NCI-H774 (cell line): ENCODE measurements around the gene ATP5F1C.
"Not testable (repeated sequence)": the region's sequence is repeated elsewhere in the genome, so short reads cannot be mapped to it uniquely, and the experiment has no call there.

Experiments
- DNase-seq: peaks from one replicate; lab custom pipeline; 2025; lab: John Stamatoyannopoulos, UW

ATP5F1C gene

DNA sequence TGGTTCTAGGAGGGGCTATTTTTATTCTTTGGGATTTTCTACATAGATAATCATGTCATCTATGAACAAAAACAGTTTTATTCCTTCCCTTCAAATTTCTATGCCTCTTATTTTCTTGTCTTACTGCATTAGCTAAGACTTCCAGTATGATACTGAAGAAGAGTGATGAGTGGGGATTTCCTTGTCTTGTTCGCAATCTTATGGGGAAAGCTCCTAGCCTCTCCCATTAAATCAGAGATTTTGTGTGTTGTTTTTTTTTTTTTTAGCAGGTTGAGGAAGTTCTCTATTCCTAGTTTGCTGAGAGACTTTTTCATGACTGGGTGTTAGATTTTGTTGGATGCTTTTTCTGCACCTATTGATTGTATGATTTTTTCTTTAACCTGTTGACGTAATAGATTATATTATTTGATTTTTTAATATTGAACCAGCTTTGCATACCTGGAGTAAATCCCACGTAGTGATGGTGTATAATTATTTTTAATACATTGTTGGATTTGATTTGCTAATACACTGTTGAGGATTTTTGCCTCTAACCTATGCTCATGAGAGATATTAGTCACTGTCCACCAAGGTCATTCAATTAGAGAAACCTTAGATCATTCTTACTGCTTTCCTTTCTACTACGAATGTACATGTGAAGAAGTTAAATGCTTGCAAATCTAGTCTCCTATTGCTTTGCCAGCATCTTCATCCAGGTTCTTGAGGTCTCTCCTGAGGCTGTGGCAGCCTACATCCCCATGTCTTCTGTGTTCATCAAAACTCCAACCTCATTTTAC, 6.5 kb downstream of the ATP5F1C start:
- DNase-seq: no peak

DNA sequence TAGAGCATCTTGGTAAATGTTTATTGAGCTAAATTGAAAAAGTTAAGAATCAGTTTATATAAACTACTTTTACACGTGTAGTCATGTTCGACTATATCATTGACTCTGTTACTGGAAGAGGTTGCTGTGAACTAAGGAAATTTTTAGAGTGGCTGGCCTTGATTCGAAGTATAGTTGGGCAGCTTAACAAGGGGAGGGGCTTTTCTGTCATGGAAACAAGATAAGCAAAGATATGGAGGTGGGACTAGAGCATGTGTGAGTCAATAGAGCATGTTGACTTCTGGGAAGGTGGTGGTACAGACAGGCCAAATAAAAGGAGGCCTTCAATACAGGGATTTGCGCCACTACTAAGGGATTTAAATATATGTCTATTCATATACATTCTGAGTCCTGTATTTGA, 7.6 kb downstream of the ATP5F1C start:
- DNase-seq: no peak

DNA sequence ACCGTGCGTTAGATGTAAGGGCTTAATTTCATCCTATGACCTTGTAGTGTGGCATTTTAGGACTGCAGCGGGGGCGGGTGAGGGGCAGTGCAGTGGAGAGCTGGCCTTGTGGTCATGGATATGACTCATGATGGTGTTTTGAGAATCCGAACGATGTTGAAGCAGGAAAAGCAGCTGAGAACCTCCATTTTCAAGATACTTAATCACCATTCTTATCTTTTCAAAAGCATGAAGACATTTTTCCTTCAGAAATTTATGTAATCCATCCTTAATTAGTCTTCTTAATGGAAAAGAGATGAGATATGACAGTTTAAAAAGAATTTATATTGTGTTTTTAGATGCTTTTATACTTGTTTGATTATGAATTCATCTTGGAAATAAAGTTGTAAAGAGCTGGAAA, 9.6 kb downstream of the ATP5F1C start:
- DNase-seq: no peak

DNA sequence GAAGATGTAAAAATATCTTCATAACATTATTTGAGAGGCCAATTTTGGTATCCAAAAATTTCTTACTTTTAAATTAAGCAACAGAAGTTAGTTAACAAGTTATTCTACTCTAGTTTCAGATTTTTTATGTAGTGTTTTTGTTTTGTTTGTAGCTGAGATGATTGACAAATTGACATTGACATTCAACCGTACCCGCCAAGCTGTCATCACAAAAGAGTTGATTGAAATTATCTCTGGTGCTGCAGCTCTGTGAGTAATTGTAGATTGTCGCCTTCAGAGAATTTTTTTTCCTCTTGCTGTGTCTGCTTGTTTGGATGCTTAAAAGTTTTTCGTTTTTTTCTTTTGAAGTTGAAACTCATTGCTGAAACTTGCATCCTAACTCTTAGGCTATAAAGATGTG, 14.6 kb downstream of the ATP5F1C start:
- DNase-seq: no peak

DNA sequence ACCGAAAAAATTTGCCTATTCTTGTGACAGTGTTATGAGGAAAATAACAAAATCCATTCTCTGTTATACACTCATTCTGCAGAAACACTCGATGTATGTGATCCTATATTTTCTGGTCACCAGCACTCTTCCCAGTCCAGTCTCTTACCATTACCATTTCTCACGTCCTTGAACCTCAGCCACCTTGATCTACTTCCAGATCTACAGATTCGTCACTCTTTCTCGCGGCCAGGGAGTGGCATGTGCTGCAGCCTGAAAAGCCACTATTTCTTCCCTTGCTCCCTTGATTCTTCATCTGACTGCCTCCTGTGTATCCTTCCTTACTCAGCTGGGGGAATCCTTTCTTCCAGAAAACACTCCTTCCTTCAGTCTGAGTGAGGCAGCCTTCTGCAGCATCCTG, 16.2 kb downstream of the ATP5F1C start:
- DNase-seq: no peak

DNA sequence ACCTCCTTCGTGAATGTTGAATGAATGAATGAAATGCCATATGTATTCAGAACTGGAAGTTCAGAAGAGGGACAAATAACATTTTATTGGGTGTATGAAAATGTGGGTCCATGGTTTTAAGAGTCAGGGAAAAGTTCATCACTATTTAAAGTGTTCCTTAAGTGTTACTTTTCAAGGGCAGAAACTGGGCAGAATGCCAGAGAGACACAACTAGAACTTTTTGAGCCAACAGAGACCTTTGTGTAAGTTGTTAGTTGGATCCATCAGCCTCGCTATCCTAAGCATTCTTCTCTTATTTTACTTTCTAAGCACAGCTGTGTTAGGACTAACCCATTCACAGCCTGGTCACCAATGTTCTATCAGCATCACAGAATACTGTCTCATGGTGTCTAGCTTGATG, 16.8 kb downstream of the ATP5F1C start:
- DNase-seq: no peak

DNA sequence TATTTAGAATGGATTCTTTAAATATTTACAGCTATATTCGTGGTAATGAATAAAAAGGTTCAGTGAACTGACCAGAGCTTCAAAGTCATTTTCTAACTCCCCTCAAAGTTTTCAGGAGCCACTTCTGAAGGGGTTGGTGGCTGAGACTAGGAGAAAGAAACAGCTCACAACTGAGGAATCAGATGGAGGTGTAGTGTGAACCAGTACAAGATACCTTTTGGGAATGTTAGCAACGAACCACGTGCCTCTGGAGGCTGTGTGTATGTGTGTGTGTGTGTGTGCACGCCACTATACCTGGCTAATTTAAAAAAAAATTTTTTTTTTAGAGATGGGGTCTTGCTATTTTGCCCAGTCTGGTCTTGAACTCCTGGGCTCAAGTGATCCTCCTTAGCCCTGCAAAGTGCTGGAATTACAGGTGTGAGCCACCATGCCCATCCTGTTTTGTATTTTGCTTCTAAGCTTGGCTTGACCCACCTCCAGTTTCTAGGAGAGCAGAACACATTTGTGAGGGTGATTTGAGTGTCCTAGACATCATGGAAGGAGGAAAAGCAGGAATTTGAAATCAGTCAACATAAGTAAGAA, 20.8 kb downstream of the ATP5F1C start:
- no peak for DNase-seq

DNA sequence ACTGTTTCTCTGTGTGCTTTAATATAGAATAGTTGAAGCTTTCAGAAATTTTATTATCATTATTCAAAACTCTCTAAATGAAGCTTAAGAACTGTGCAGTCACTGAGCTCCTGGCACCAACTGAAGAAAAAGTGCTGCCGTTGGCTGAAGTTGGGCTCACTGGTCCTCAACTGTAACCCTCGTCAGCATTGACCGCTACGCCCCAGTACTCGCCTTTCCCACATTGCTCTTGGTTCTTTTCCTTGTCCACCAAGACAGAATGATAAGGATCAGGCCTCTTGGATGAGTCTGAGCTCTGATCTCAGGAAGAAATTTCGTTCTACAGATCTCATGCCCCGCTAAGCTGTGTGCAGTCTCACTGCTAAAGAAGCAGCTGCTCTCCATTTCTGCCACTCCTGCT, 22.5 kb downstream of the ATP5F1C start:
- no peak for DNase-seq

DNA sequence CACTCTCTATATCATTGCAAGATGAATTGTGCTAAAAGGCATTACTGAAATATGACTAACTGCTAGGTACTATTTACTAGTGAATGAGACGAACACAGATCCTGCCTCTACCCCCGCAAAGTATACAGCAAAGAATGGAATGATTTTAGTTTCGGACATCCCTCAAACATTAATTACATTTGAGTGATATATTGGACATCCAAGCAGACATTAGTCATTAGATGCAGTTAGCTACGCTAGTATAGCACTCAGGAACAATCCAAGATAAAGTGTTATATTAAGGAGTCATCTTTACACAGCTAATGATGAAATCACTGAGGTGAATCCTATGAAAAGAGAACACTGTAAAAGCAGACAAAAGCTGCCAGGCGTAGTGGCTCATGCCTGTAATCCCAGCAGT, 23.0 kb downstream of the ATP5F1C start:
- DNase-seq: no peak

DNA sequence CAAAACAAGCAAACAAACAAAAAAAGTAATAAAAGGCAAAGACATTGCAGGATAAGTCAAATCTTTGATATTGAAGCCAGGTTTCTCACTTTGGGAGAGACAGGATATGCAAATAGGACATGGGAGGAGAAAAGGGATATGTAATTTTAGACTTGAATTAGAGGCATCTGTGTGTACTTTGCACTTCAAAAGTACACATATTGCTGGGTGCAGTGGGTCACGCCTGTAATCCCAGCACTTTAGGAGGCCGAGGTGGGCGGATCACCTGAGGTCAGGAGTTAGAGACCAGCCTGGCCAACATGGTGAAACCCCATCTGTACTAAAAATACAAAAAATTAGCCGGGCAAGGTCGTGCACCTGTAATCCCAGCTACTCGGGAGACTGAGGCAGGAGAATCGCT, 23.8 kb downstream of the ATP5F1C start:
- DNase-seq: not testable (repeated sequence)

DNA sequence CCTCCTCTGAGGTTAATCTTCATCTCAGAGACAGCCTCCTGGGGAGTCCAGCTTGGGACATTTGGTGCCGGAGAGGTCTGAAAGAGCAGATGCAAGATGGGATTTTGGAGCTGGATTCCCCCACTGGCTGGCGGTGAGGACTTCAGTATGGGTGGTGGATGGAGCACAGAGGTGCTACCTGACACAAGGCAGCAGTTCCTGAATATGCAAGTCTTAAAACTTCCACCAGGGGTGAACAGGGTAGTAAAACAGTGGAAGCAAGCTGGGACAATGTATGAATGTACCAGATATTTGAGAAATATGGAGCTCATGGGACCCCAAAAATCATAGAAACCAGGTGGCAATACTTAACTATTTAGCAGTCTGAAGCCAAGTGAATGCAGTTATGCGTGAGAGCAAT, 25.5 kb downstream of the ATP5F1C start:
- no peak for DNase-seq

DNA sequence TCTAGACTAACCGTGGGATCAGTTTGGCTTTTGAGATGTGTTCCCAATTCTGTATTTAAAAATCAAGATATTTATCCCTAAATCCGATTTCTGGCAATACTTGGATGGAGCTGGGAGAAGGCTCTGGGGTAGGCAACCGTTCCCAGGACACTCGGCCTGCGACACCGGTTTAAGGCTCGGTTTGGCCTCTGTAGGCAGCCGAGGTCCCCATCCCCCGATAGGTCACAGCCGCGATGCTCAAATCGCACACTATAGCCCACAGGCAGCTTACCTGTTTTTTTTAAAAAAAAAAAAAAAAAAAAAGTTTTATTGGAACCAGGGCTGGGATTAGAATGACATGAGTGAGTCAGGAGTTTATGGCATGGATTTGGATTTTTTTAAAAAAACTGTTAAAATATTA, 29.6 kb downstream of the ATP5F1C start:
- DNase-seq: no peak

DNA sequence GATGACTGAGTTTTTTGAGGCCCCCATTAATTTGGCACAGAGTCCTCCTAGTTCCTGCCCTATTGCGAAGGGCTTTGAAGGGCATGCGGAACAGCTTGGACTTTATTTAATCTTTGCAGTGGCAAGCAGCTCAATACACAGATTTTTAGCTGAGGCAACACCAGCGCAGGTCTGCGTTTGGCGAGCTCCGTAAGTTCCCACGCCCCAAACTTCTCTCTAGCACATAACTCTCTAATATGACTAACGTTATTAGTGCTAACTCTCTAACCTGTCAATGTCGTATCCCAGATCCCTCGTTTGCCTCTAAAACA, 30.0 kb downstream of the ATP5F1C start:
- no peak for DNase-seq

DNA sequence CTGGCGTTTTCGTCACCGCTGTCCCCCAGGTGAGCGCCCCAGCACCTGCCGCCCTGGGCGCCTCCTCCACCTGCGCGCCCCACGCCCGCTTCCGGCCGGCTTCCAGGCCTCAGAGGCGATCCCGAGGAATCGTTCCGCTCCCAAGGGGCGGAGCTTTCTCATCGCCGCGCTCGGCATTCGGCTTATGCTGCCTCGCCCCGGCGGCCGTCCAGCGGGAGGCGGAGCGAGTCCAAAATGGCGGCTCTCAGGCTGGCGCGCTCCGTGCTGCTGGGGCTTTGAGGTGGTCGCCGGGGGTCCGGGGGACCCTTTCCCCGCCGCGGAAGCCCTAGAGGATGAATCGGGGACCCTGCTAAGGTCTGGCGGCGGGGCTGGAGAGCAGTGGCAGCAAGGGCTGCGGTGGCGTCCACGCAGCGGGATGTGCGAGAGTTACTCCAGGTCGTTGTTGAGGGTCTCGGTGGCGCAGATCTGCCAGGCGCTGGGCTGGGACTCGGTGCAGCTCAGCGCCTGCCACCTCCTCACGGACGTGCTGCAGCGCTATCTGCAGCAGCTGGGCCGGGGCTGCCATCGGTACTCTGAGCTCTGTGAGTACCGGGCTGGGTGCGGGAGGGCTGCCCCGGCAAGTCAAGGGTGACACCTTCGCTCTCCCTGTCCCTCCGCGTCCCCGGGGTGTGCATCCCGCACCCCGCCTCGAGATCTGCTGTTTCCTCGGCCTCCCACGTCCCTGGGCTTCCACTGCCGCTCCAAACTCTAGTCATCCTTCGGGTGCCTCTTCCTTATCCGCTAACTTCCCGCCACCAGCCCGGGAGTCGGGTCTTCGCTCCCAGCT, 30.5 kb downstream of the ATP5F1C start, which contains the start of gene TAF3:
TAF3 (plus strand) TSS at position 211 of the 826 bp plus-strand sequence; CDS start at position 416, 205 bp downstream.
- DNase-seq: peak; percentile 90

DNA sequence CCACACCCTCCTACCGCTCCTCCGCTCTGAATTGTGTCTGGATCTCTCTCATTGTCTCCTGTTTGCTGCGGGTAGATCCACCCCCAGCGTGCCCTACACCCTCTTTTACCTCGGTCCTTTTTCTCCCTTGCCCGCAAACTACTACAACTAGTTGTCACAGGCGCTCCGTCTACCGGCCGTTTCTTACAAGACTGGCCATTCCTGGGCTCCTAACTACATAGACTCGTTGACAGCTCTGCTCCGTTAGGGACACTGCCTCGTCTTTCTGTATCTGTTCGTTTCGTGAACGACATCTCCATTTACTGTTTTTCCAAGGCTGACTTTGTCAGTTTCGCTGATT, 31.1 kb downstream of the ATP5F1C start:
- DNase-seq: no peak

DNA sequence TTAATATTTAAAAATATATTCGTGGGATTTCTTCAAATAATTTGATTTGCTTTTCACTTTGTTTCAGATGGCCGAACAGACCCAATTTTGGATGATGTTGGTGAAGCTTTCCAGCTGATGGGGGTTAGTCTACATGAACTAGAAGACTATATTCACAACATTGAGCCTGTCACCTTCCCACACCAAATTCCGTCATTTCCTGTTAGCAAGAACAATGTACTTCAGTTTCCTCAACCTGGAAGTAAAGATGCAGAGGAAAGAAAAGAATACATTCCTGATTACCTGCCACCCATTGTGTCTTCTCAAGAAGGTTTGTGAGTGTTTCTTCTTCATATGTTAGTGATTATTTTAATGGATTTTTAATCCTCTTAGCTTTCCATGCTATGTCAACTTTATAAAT, 36.3 kb downstream of the ATP5F1C start:
- DNase-seq: no peak

DNA sequence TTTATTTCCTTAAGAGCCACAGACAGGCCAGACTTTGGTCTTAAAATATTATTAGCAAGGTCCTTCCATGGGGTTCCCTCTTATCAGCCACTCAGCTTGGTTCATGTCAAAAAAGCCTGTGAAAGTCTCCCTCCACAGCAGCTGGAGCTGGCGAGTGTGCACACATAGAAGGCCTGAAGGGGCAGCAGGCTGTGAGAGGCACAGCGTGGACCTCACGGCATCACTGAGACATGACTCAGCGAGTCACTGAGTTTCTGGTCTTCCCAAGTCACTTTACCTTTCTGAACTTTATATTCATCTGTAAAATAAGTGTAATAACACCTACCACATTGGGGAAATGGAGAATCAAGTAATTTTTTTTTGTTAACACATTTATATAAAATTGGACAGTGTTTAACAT, 39.0 kb downstream of the ATP5F1C start:
- DNase-seq: no peak

DNA sequence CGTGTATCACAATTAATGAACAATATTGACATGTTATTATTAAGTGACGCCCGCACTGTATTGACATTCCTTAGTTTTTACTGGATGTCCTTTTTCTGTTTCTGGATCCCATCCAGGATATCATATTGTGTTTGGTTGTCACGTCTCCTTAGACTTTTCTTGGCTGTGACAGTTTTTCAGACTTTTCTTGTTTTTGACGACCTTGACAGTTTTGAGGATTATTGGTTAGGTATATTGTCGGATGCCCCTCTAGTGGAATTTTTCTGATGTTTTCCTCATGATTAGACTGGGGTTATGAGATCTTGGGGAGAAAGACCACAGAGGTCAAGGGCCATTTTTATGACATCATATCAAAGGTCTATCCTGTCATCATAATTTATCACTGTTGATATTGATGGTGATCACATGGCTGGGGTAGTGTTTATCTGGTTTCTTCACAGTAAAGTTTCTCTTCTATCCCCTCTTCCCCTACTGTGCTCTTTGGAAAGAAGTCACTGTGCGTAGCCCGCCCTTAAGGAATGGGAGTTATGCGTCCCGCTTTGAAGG, 41.4 kb downstream of the ATP5F1C start:
- DNase-seq: no peak

DNA sequence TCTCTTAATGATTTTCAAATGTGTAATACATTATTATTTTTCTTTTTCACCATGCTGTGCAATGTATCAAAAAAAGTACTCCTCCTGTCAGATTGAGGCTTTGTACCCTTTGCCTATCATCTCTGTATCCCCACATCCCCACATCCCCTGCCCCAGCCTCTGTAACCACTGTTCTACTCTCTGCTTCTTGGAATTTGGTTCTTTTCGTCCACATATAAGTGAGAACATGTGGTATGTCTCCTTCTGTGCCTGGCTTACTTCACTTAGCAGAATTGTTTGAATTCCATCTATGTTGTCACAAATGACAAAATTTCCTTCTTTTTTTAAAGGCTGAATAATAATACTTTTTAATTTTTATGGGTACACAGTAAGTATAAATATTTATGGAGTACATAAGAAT, 44.1 kb downstream of the ATP5F1C start:
- DNase-seq: no peak

DNA sequence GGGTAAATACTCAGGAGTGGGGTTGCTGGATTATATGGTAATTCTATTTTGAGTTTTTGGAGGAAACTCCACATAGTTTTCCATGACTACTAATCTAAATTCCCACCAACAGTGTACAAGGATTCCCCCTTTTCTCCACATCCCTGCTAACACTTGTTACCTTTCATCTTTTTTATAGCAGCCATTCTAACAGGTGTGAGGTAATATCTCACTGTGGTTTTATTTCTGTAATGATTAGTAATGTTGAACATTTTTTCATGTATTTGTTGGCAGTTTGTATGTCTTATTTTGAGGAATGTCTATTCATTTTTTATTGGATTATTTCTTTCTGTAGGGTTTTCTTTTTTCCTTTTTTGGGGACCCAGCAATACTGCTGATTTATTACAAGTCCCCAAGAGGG, 45.2 kb downstream of the ATP5F1C start:
- DNase-seq: no peak

DNA sequence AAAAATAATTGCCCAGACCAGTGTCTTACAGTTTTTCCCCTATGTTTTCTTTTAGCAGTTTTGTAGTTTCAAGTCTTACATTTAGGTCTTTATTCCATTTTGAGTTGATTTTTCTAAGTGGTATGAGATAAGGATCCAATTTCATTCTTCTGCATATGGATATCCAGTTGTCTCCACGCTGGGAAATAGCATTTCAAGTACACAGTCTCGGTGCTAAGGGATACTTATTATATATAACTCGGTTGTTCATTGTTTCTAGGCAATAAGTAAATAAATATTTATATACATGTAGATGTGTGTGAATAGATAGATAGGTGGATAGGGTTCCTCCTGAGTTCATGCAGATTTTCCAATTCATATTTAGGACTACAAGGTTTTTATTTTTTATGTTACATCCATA, 46.3 kb downstream of the ATP5F1C start:
- no peak for DNase-seq

DNA sequence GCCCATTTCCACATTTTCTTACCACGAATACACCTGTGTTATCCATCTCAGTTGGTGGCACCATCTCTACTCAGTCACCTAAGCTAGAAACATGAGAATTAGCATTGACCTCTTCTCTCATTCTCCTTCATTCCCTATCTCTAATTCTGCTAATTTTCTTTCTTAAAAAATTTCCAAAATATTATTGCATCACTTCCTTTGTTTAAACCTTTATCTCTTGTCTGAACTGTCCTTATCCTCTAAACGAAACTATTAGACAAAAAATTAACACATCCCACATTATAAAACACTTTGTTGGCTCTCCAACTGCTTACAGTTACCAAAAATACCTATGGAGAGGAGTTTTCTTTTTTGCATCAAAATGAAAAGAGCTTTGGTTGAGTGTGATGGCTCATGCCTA, 48.6 kb downstream of the ATP5F1C start:
- no peak for DNase-seq

DNA sequence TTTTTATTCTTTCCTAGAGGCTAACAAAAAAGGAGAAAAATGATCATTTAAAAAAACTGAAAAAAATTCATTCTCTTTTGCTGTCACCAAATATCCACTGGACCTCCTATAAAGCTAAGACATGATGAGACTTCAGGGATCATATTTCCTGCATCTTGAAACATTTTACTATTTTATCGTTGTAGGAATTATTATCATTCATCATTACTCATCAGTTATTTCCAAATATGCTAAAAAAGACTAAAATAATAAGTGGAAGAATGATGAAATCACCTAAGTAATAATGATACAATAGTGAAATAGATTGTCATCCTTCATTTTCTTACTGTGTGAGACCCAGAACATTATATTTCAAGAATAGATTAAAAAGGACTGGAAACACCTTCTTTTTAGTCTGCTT, 58.6 kb downstream of the ATP5F1C start:
- no peak for DNase-seq
